GM23338 (cell line): Measurements from ENCODE around the gene BOD1. TPM values are rescaled to one million over a fixed set of nuclear protein-coding genes. Genes with fewer than 3 reads are reported as not detected.

Source experiments
- ATAC-seq: fragments of 200-7000 bp; cut with Tn5 transposase; 3 replicates; pipeline ENCODE4 v1.9.1; 2020
- DNase-seq: peaks from one replicate; pipeline ENCODE4 v3.0.0-alpha.2; 2015; ENCODE audit warnings: low spot score
- H2AFZ ChIP-seq: fragments of 200-600 bp; sonication (generic); 2 replicates; pipeline ENCODE4 v1.8.0; 2016; ENCODE audit warnings: antibody characterized with exemption, mild to moderate bottlenecking, moderate library complexity
- H3F3A ChIP-seq: fragments of 200-600 bp; sonication (generic); replicated peaks from 2 replicates; pipeline ENCODE4 v1.8.0; 2017; ENCODE audit warnings: antibody characterized with exemption, mixed run types, low read depth
- H3K27ac ChIP-seq: fragments of 200-600 bp; sonication (generic); 2 replicates; pipeline ENCODE4 v1.6.1; 2016; ENCODE audit warnings: low read depth
- H3K27me3 ChIP-seq: fragments of 200-600 bp; sonication (generic); 2 replicates; pipeline ENCODE4 v1.8.0; 2016; ENCODE audit warnings: mild to moderate bottlenecking, mixed run types, moderate library complexity; ENCODE audit not compliant: insufficient read depth
- H3K36me3 ChIP-seq: fragments of 200-600 bp; sonication (generic); 2 replicates; pipeline ENCODE4 v1.8.0; 2016; ENCODE audit warnings: mild to moderate bottlenecking; ENCODE audit not compliant: insufficient read depth
- H3K4me1 ChIP-seq: fragments of 200-600 bp; sonication (generic); 2 replicates; pipeline ENCODE4 v1.8.0; 2016; ENCODE audit warnings: mild to moderate bottlenecking, moderate library complexity; ENCODE audit not compliant: insufficient read depth
- H3K4me2 ChIP-seq: fragments of 200-600 bp; sonication (generic); 2 replicates; pipeline ENCODE4 v1.7.1; 2017; ENCODE audit warnings: mixed run types
- H3K4me3 ChIP-seq: fragments of 200-600 bp; sonication (generic); 2 replicates; pipeline ENCODE4 v1.6.1; 2016; ENCODE audit warnings: mixed run types
- H3K79me2 ChIP-seq: fragments of 200-600 bp; sonication (generic); replicated peaks from 2 replicates; pipeline ENCODE4 v1.8.0; 2017; ENCODE audit warnings: mild to moderate bottlenecking; ENCODE audit not compliant: insufficient read depth
- H3K9me2 ChIP-seq: fragments of 200-600 bp; sonication (generic); 2 replicates; pipeline ENCODE4 v1.8.0; 2017; ENCODE audit not compliant: insufficient read depth
- H4K20me1 ChIP-seq: fragments of 200-600 bp; sonication (generic); replicated peaks from 2 replicates; pipeline ENCODE4 v1.8.0; 2017; ENCODE audit warnings: mild to moderate bottlenecking; ENCODE audit not compliant: insufficient read depth
- H3K27ac Mint-ChIP-seq: 2 replicates; pipeline ENCODE4 v1.8.0; 2020; ENCODE audit warnings: inconsistent platforms, mild to moderate bottlenecking, moderate library complexity, mixed read lengths
- H3K27me3 Mint-ChIP-seq: 3 replicates; pipeline ENCODE4 v1.8.0; 2022; ENCODE audit warnings: low read depth, mild to moderate bottlenecking, moderate library complexity, mixed read lengths, inconsistent platforms; ENCODE audit not compliant: insufficient read depth, poor library complexity
- H3K36me3 Mint-ChIP-seq: 3 replicates; pipeline ENCODE4 v1.8.0; 2021; ENCODE audit warnings: low read depth, mild to moderate bottlenecking, inconsistent platforms, moderate library complexity, mixed read lengths
- H3K4me1 Mint-ChIP-seq: 3 replicates; pipeline ENCODE4 v1.8.0; 2020; ENCODE audit warnings: mild to moderate bottlenecking, inconsistent platforms, mixed read lengths
- H3K4me3 Mint-ChIP-seq: 3 replicates; pipeline ENCODE4 v1.8.0; 2021; ENCODE audit warnings: moderate library complexity, mild to moderate bottlenecking, inconsistent platforms, mixed read lengths
- H3K9me3 Mint-ChIP-seq: 3 replicates; pipeline ENCODE4 v1.8.0; 2020; ENCODE audit warnings: moderate library complexity, mild to moderate bottlenecking, inconsistent platforms, mixed read lengths
- CTCF ChIP-seq, 2 experiments: fragments of 200-600 bp in 1 of 2; sonication (generic) in 1 of 2; conservative IDR thresholded peaks; 2 replicates each; pipeline versions ENCODE4 v1.5.1 to v1.6.1; 2016 to 2017; ENCODE audit warnings: antibody characterized with exemption in 2 of 2, low read depth in 2 of 2, mild to moderate bottlenecking in 2 of 2, moderate library complexity in 1 of 2
- EZH2 ChIP-seq: fragments of 200-600 bp; sonication (generic); IDR thresholded peaks from one replicate; pipeline ENCODE4 v1.8.0; 2017; ENCODE audit warnings: antibody characterized with exemption, mild to moderate bottlenecking, low read depth; ENCODE audit not compliant: unreplicated experiment
- JUNB ChIP-seq: IDR thresholded peaks from one replicate; pipeline ENCODE4 v1.6.1; 2016; ENCODE audit warnings: antibody characterized with exemption; ENCODE audit not compliant: unreplicated experiment
- NANOG ChIP-seq: IDR thresholded peaks from 2 replicates; pipeline ENCODE4 v1.6.1; 2016; ENCODE audit warnings: antibody characterized with exemption, borderline replicate concordance
- POLR2AphosphoS5 ChIP-seq: IDR thresholded peaks from 2 replicates; pipeline ENCODE4 v1.6.1; 2016; ENCODE audit warnings: antibody characterized with exemption, low read depth
- ZNF114 ChIP-seq: fragments of 250-450 bp; sonication (Bioruptor Pico); IDR thresholded peaks from 2 replicates; pipeline ENCODE4 v1.5.0; 2020; ENCODE audit warnings: mild to moderate bottlenecking, moderate library complexity
- ZNF331 ChIP-seq: fragments of 250-450 bp; sonication (Bioruptor Pico); IDR thresholded peaks from 2 replicates; pipeline ENCODE4 v1.5.0; 2020; ENCODE audit warnings: low read depth, mild to moderate bottlenecking, moderate library complexity
- polyA plus RNA-seq: library from polyadenylated mRNA; unstranded; fragments of >200 nt; fragmentation: Nextera tagmentation; extraction: Ambion mirVana; gene quantifications from 2 replicates; pipeline ENCODE4 v1.2.1, GENCODE V29; 2016
- total RNA-seq: library from RNA; depleted of rRNA; stranded (reverse); fragments of >200 nt; shearing (Covaris generic); gene quantifications from 2 replicates; pipeline ENCODE4 v1.2.3, GENCODE V29; 2014
- TF ChIP-seq, protein P1 (sequence below): IDR thresholded peaks from 2 replicates; pipeline ENCODE4 v1.6.1; 2016; ENCODE audit warnings: antibody characterized with exemption
- TF ChIP-seq, protein P2 (sequence below): IDR thresholded peaks from one replicate; pipeline ENCODE4 v1.6.1; 2018; ENCODE audit warnings: antibody characterized with exemption; ENCODE audit not compliant: unreplicated experiment
- TF ChIP-seq, protein P3 (sequence below): fragments of 250-450 bp; sonication (Bioruptor Pico); IDR thresholded peaks from 2 replicates; pipeline ENCODE4 v1.5.0; 2020; ENCODE audit warnings: mild to moderate bottlenecking, moderate library complexity

BOD1 gene
- total and polyA plus RNA-seq, 2 experiments from 2014 or later: 94.7 to 141 TPM

GRCh38 chr5:173591056-173591514 lies 25.4 kb downstream of the BOD1 start (continued):
- TF ChIP-seq, protein P1, sequence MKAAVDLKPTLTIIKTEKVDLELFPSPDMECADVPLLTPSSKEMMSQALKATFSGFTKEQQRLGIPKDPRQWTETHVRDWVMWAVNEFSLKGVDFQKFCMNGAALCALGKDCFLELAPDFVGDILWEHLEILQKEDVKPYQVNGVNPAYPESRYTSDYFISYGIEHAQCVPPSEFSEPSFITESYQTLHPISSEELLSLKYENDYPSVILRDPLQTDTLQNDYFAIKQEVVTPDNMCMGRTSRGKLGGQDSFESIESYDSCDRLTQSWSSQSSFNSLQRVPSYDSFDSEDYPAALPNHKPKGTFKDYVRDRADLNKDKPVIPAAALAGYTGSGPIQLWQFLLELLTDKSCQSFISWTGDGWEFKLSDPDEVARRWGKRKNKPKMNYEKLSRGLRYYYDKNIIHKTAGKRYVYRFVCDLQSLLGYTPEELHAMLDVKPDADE: no peak
- no peak for TF ChIP-seq ZNF114 (CRISPR knock-in tag)
- TF ChIP-seq, protein P2, sequence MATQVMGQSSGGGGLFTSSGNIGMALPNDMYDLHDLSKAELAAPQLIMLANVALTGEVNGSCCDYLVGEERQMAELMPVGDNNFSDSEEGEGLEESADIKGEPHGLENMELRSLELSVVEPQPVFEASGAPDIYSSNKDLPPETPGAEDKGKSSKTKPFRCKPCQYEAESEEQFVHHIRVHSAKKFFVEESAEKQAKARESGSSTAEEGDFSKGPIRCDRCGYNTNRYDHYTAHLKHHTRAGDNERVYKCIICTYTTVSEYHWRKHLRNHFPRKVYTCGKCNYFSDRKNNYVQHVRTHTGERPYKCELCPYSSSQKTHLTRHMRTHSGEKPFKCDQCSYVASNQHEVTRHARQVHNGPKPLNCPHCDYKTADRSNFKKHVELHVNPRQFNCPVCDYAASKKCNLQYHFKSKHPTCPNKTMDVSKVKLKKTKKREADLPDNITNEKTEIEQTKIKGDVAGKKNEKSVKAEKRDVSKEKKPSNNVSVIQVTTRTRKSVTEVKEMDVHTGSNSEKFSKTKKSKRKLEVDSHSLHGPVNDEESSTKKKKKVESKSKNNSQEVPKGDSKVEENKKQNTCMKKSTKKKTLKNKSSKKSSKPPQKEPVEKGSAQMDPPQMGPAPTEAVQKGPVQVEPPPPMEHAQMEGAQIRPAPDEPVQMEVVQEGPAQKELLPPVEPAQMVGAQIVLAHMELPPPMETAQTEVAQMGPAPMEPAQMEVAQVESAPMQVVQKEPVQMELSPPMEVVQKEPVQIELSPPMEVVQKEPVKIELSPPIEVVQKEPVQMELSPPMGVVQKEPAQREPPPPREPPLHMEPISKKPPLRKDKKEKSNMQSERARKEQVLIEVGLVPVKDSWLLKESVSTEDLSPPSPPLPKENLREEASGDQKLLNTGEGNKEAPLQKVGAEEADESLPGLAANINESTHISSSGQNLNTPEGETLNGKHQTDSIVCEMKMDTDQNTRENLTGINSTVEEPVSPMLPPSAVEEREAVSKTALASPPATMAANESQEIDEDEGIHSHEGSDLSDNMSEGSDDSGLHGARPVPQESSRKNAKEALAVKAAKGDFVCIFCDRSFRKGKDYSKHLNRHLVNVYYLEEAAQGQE: no peak

- ATAC-seq (no peak), DNase-seq (no peak)
- H3K36me3 Mint-ChIP-seq: peaks cover 63% of the 10 kb centered on the region
- no peaks in the 10 kb centered on the region for H3F3A ChIP-seq
- no peak overlapping the region for H3K4me3 Mint-ChIP-seq
- no peaks in the 10 kb centered on the region for H3K27me3 Mint-ChIP-seq
- no peaks in the 10 kb centered on the region for H3K4me1 ChIP-seq
- no peaks in the 10 kb centered on the region for H3K27me3 ChIP-seq
- H3K4me1 Mint-ChIP-seq: no peaks in the 10 kb centered on the region
- no peaks in the 10 kb centered on the region for H3K79me2 ChIP-seq
- no peak overlapping the region for H3K27ac ChIP-seq
- H3K9me3 Mint-ChIP-seq: peaks cover 75% of the 10 kb centered on the region
- no peaks in the 10 kb centered on the region for H3K9me2 ChIP-seq
- no peaks in the 10 kb centered on the region; the same call in none of the 2 replicates for H3K36me3 ChIP-seq
- no peak overlapping the region for H3K4me2 ChIP-seq
- H3K4me3 ChIP-seq: no peak overlapping the region
- no peaks in the 10 kb centered on the region for H4K20me1 ChIP-seq
- H3K27ac Mint-ChIP-seq: no peak overlapping the region
- H2AFZ ChIP-seq: no peak overlapping the region
- TF ChIP-seq ZNF331 (CRISPR knock-in tag) (no peak), CTCF (conservative IDR thresholded peaks at IDR 0.05; ENCODE audit: low read depth in 2 of 2) (no peak), JUNB (no peak), NANOG (no peak), POLR2AphosphoS5 (no peak), EZH2 (no peak), ZNF114 (CRISPR knock-in tag) (no peak)
- TF ChIP-seq, protein P3, sequence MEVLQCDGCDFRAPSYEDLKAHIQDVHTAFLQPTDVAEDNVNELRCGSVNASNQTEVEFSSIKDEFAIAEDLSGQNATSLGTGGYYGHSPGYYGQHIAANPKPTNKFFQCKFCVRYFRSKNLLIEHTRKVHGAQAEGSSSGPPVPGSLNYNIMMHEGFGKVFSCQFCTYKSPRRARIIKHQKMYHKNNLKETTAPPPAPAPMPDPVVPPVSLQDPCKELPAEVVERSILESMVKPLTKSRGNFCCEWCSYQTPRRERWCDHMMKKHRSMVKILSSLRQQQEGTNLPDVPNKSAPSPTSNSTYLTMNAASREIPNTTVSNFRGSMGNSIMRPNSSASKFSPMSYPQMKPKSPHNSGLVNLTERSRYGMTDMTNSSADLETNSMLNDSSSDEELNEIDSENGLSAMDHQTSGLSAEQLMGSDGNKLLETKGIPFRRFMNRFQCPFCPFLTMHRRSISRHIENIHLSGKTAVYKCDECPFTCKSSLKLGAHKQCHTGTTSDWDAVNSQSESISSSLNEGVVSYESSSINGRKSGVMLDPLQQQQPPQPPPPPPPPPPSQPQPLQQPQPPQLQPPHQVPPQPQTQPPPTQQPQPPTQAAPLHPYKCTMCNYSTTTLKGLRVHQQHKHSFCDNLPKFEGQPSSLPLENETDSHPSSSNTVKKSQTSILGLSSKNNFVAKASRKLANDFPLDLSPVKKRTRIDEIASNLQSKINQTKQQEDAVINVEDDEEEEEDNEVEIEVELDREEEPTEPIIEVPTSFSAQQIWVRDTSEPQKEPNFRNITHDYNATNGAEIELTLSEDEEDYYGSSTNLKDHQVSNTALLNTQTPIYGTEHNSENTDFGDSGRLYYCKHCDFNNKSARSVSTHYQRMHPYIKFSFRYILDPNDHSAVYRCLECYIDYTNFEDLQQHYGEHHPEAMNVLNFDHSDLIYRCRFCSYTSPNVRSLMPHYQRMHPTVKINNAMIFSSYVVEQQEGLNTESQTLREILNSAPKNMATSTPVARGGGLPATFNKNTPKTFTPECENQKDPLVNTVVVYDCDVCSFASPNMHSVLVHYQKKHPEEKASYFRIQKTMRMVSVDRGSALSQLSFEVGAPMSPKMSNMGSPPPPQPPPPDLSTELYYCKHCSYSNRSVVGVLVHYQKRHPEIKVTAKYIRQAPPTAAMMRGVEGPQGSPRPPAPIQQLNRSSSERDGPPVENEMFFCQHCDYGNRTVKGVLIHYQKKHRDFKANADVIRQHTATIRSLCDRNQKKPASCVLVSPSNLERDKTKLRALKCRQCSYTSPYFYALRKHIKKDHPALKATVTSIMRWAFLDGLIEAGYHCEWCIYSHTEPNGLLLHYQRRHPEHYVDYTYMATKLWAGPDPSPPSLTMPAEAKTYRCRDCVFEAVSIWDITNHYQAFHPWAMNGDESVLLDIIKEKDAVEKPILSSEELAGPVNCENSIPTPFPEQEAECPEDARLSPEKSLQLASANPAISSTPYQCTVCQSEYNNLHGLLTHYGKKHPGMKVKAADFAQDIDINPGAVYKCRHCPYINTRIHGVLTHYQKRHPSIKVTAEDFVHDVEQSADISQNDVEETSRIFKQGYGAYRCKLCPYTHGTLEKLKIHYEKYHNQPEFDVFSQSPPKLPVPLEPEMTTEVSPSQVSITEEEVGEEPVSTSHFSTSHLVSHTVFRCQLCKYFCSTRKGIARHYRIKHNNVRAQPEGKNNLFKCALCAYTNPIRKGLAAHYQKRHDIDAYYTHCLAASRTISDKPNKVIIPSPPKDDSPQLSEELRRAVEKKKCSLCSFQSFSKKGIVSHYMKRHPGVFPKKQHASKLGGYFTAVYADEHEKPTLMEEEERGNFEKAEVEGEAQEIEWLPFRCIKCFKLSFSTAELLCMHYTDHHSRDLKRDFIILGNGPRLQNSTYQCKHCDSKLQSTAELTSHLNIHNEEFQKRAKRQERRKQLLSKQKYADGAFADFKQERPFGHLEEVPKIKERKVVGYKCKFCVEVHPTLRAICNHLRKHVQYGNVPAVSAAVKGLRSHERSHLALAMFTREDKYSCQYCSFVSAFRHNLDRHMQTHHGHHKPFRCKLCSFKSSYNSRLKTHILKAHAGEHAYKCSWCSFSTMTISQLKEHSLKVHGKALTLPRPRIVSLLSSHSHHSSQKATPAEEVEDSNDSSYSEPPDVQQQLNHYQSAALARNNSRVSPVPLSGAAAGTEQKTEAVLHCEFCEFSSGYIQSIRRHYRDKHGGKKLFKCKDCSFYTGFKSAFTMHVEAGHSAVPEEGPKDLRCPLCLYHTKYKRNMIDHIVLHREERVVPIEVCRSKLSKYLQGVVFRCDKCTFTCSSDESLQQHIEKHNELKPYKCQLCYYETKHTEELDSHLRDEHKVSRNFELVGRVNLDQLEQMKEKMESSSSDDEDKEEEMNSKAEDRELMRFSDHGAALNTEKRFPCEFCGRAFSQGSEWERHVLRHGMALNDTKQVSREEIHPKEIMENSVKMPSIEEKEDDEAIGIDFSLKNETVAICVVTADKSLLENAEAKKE: no peak
- TF ChIP-seq, protein P1: no peak
Observed at GRCh38 chr5:173590436-173591055, 25.9 kb downstream of the BOD1 start.
